HG03565 (cell line): Measurements from ENCODE around the gene SCYL2.
A peak's percentile ranks its signal among the peaks of the same experiment; 100 is the strongest.
"Not testable (repeated sequence)": the region's sequence is repeated elsewhere in the genome, so short reads cannot be mapped to it uniquely, and the experiment has no call there.

Experiments
- ATAC-seq: cut with Tn5 transposase; IDR thresholded peaks from one replicate; pipeline ENCODE4 v1.9.1; 2021; ENCODE audit warnings: mild to moderate bottlenecking, moderate library complexity; ENCODE audit not compliant: unreplicated experiment

SCYL2 gene

DNA sequence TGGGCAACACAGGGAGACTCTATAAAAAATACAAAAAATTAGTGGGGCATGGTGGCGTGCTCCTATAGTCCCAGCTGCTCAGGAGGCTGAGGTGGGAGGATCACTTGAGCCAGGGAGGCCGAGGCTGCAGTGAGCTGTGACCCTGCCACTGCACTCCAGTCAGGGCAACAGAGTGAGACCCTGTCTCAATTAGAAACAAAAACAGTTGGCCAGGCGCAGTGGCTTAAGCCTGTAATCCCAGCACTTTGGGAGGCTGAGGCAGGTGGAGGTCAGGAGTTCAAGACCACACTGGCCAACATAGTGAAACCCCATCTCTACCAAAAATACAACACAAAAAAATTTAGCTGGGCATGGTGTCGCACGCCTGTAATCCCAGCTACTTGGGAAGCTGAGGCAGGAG lies 1.9 kb upstream of the SCYL2 start:
- not testable (repeated sequence) for ATAC-seq

DNA sequence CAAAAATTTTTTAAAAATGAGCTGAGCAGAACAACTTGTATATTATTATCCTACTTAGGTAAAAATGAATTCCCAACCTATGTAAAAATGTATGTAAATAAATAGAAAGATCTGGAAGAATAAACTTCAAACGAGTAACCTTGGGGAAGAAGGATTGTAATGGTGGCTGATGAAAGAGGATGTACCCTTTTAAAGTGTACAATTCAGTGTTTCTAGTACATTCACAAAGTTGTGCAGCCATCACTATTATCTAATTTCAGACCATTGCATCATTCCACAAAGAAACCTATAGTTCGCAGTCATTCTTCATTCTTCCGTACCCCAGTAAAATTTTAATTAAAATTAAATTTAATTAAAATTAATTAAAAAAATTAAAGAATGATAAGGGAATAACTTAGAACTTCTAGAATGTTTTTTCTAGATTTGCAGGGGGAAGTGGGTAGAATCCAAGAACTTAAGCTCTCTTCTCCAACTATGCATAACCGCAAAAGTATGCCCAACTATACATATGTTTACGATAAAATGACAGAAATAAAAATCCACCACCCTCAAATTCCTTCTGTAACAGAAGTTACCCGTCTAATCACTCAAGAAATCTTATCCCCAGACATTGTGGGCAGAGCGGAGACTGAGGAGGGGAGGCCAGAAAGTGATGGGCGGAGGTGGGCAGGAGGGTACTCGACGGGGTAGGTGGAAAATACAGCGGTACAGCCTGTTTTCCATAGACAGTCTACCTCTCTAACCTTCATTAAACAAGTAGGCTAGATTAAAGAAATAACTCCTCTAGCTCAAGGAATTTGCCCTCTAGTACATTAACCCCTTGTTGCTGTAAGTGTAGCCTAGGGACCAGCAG lies 1.0 kb upstream of the SCYL2 start:
- ATAC-seq, result no peak

DNA sequence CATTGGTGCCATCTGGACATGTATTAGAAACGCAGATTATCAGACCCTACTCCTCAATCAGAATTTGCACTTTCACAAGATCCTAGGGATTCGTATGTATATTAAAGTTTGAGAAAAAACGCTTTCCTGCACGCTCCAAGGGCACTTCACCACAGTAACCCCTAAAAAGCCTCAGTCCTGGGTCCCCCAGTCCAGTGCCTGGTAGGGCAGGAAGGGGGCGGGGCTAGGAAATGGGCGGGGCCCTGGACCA lies 467 bp upstream of the SCYL2 start:
- peak; percentile 70 for ATAC-seq

DNA sequence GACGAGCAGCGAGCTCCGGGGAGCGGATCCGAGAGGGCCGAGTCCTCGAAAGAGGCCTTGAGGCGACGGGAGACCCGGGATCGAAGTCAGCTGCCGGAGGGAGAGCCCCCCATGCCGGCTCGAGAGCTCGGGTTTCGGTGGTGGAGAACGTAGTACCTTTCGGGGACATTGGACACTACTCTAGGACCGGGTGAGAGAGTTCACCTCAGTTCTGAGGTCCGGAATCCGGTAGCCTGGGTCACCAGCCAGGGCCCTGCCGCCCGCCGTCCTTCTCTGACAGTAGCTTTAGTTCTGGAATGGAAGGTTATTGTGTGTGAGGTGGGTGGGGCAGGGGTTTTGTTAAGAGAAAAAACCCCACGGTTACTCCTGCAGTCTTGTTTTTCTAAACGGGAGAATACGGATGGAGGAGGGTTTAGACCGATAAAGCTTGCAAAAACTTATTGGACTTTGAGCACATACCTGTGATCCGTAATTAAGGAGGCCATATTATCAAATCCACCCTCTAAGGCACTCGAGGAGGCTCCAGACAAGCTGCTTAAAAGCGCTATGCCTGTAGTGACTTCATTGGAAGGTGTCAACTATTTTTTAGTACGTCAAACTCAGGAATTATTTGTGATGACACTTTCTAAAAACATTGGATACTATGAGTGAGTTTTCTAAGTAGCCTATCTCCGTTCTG lies 765 bp downstream of the SCYL2 start:
- ATAC-seq, result no peak

DNA sequence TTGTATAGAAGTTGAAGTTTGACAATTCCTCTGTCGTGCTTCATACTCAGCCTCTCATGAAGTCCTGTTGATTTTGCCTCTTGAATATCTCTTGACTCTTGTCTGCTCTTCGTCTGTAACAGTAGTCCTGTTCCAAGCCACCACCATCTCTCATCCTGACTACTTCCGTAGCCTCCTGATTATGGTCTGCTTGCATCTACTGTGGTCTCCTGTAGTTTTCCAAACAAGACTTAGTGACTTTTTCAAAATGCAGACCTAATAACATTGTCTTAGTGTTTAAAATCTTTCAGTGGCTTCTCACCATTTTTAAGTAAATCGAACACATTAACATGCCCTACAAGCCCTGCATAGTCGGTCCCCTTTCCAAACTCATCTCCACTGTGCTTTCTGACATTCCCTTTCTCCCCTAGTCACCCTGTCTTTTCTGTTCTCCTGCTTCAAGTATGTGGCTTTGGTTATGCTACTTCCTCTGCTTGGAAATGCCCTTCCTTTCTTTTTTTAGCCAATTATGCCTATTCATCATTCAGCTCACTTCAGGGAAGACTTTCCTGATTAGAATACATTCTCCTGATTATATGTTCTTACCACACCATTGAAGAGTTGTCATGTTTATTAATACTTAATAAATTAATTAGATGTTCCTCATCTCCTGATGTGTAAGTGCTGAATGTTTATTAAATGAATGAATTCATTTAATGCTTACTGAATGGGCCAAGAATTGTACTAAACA lies 2.0 kb downstream of the SCYL2 start:
- ATAC-seq, result no peak

DNA sequence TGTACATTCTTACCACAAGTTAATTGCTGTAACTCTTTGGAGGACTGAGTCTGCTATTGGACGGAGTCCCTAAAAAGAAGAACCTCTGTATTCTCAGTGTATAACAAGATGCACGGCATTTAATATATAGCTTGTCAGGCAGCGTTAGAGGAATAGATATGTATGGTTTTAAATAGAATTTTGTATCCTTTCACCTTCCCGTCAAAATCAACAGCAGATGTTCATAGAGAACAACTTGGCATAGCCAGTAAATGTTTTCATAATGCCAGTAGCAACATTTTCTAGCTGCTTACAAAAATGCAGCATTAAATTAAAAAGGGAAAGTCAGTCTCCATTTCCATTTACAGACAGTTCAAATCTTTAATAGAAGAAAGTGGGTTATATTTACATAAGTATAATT lies 6.8 kb downstream of the SCYL2 start:
- ATAC-seq, result no peak

DNA sequence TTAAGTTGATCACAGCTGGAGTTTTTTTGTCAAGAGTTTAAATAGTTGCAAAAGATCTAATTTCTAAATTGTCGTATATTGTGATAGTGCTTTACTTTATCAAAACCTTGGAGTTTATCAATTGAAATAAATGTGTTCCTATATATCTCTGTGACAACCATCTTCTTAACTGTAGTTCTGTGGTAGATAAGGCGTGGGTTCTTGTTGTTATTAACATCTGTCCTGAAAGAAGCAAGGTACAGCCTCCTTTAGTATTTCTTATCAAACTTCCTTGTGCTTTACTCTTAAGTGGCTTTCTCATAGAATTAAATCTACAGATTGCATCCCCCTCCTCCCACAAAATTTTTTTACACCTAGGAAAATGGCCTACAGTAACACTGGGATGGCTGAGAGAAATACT lies 7.3 kb downstream of the SCYL2 start:
- no peak for ATAC-seq

DNA sequence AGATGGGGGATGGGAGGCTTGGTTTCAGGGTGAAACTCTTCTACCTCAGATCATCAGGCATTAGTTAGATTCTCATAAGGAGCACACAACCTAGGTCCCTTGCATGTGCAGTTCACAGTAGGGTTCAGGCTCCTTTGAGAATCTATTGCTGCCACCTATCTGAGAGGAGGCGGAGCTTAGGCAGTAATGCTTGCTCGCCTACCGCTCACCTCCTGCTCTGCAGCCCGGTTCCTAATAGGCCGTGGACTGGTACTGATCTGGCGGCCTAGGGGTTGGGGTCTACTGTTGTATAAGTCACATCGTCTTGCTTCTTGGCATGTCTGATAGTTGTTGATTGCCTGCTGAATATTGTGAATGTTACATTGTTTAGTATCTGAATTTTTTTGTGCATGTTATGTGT lies 12.2 kb downstream of the SCYL2 start:
- no peak for ATAC-seq

DNA sequence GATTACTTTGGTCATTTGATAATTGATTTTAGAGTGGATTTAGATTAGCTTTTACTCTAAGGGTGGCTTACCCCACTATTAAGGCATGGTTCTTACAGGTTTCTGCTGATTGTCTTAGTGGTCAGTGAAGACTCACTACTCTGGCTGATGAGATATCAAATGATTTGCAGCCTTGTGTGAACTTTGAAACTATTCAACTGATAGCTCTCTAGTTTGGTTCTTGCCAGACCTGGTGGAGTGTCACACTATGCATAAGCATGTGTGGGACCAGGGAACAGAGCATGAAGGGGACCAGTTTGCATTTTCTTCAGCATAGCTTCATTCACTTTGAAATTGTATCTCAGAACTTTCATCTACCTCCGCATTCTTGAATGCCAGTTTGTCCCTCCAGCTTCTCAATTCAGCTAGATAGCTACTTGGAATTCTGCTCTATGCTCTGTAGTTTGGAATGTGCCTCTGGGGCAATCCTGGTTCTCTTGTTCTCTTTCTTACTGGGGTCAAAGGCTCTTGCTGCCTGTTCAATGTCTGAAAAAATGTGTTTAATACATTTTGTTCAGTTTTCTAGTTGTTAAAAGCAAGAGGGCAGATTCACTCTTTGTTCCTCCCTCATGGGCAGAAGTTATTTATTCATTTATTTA lies 12.7 kb downstream of the SCYL2 start:
- no peak for ATAC-seq

DNA sequence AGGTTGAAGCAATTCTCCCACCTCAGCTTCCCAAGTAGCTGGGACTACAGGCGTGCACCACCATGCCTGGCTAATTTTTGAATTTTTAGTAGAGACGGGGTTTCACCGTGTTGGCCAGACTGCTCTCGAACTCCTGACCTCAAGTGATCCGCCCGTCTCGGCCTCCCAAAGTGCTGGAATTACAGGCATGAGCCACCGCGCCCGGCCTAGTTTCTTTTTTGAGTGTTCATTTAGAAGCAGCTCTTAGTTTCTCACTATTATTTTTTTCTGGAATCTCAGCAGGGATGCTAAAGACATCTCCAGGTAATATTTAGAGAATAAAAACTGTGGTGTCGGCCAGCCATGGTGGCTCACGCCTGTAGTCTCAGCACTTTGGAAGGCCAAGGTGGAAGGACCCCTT lies 17.6 kb downstream of the SCYL2 start:
- not testable (repeated sequence) for ATAC-seq

DNA sequence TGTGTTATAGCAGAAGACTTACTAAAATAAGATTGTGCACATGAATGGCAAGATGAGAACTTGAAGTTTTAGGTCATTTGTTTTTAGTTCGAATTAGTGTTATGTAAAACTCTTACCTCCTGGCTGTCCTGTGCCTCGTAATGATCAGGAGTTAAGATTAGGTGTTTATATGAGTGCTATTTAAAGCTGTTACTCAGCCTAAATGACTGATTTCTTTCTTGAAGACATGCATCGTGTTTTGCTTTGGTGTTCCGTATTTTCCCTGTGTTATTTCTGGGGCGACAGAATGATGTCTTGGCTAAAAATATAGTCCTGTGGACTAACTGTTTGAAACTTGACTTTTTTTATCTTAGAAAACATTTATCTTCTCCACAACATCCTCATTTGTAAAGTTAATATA lies 22.1 kb downstream of the SCYL2 start:
- ATAC-seq, result no peak

DNA sequence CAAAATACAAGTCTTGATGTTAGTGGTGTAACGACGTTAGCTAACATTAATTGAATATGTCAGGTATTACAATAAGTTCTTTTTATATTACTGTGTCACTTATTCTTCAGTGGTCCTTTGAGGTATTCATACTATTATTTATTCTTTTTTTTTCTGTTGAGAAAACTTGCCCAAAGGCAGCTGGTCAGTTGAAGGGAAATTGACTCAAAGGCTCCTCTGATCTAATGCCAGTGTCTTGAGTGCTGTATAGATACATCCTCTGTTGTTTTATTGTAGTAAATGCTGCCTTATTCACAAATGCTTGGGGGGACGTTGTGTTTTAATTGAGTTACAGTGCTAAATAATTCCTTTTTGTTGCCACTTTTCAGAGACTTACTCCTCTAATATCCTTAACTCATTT lies 23.0 kb downstream of the SCYL2 start:
- ATAC-seq, result no peak

DNA sequence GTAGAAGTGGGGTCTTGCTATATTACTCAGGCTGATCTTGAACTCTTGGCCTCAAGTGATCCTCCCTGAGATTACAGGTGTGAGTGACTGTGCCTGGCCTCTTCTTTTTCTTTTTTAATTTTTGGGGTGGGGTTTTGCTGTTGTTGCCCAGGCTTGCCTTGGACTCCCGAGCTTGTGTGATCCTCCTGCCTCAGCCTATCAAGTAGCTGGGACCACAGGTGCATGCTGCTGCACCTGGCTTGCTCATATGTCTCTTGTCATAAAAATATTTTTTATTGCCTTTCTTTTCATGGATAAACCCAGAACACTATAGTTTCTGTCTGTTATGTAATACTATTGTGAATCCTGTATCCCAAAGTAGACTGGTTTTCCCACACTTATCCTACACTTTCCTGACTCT lies 26.0 kb downstream of the SCYL2 start:
- no peak for ATAC-seq

DNA sequence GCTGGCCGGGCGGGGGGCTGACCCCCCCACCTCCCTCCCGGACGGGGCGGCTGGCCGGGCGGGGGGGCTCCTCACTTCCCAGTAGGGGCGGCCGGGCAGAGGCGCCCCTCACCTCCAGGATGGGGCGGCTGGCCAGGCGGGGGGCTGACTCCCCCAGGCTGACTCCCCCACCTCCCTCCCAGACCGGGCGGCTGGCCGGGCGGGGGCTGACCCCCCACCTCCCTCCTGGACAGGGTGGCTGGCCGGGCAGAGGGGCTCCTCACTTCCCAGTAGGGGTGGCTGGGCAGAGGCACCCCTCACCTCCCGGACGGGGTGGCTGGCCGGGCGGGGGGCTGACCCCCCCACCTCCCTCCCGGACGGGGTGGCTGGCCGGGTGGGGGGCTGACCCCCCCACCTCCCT lies 27.4 kb downstream of the SCYL2 start:
- ATAC-seq, result not testable (repeated sequence)

DNA sequence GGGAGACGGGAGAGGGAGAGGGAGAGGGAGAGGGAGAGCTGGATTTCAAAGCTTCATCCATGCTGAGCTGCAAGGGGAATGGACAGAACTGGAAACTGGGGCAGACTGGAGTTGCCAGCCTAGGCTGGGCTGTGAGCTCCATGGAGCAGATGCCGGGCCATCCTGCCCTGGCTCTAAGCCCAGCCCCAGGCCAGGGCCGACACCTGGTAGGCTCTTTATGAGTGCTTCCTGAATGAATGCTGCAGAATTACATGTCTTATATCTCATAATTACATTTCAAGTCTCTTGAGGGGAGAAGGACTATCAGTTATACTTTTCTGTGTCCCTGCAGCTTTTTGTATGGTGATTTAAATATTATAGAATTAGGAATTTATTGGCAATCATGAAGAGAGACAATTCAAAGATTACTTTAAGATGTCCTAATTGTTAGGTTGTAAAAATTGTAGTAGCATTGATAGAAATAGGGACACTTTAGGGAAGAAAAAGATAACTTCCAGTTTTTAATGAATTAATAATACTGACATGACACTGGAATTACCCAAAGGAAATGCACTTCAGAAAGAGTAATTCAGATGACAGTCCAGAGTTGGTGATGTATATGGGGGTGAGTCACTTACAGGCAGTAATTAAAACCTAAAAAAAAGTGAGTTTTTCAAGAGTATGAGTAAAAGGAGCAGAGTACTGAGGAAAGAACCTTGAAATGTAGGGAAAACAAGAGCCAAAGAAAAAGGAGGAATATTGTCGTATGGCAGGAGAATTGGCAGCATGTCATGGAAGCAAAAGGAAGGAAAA lies 29.0 kb downstream of the SCYL2 start:
- ATAC-seq, result no peak

DNA sequence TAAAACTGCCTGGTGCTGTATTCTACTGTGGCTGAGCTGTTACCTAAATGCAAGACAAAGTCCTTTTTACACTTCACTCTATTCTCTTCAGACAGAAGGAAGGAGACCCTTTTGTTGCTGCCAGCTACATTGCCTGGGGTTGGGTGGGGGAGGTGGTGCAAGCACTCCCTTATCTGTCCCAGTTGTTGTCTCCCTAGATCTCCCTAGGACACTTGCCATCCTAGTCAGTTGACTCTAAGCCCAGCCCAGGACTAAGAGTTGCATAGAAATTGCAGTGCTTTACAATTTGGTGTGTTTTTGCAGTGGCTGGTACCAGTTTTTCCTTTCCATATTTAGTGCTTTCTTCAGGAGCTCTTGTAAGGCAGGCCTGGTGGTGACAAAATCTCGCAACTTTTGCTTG lies 35.1 kb downstream of the SCYL2 start:
- ATAC-seq, result no peak

DNA sequence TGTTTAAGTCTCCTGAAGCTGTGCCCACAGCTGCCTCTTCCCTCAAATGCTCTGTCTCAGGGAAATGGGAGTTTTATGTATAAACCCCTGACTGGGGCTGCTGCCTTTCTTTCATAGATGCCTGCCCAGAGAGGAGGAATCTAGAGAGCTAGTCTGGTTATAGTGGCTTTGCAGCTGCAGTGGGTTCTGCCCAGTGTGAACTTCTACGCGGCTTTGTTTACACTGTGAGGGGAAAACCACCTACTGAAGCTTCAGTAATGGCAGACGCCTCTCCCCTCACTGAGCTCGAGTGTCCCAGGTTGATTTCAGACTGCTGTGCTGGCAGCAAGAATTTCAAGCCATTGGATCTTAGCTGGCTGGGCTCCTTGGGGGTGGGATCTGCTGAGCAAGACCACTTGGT lies 36.9 kb downstream of the SCYL2 start:
- no peak for ATAC-seq

DNA sequence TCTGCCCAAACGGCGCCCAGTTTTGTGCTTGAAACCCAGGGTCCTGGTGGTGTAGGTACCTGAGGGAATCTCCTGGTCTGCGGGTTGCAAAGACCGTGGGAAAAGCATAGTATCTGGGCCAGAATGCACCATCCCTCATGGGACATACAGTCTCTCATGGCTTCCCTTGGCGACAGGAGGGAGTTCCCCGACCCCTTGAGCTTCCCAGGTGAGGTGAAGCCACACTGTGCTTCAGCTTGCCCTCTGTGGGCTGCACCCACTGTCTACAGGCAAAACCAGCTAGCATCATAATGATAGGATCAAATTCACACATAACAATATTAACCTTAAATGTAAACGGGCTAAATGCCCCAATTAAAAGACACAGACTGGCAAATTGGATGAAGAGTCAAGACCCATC lies 37.4 kb downstream of the SCYL2 start:
- not testable (repeated sequence) for ATAC-seq

DNA sequence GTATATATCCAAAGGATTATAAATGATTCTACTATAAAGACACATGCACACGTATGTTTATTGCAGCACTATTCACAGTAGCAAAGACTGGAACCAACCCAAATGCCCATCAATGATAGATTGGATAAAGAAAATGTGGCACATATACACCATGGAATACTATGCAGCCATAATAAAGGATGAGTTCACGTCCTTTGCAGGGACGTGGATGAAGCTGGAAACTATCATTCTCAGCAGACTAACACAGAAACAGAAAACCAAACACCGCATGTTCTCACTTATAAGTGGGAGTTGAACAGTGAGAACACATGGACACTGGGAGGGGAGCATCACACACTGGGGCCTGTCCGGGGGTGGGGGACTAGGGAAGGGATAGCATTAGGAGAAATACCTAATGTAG lies 41.2 kb downstream of the SCYL2 start:
- ATAC-seq, result not testable (repeated sequence)

DNA sequence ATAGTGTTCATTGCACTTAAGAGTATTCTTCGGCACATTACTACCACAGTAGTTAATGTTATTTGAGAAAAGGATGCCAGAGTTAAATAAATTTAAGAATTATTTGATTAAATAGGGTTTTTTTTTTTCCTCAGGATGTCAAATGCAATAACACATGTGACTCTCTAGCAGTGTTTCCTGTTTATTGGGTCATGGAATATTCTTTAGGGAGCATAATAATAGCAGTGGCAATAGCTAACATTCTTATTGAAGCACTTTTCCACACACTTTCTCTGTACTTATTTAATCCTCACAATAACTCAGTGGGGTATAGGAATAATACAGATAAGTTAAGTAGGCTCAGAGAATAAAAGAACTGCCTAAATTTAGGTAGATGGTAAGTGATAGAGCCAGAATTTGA lies 44.3 kb downstream of the SCYL2 start:
- no peak for ATAC-seq

DNA sequence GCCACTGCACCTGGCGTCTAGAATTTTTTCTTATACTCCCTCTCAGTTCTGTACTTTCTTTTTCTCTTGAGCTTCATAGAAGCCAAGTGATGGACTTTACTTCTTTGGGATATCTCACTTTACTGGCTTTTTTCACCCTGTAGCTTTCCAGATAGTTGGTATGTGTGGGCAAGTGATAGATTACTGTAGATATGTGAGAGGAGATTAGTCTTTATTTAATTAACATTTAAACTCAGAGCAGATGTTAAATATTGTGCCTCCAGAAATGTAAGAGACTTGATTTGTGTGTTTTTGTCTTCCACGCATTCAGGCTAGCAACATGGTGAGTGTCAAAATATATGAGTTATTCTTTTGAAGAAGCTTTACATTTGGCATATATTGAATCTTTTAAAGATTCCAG lies 50.4 kb downstream of the SCYL2 start:
- no peak for ATAC-seq
